ENCODE data around the gene CRACR2B.
A peak's percentile ranks its signal among the peaks of the same experiment; 100 is the strongest.

The CRACR2B gene

GRCh38 chr11:837990-838307, 10.2 kb downstream of the CRACR2B start:
- TF ChIP-seq CTCF (IDR thresholded peaks at IDR 0.05): no peak

GRCh38 chr11:838441-839279, 10.9 kb downstream of the CRACR2B start:
- no peak; the same call in 1 of the 2 replicates for TF ChIP-seq CTCF (IDR thresholded peaks at IDR 0.05)

- no peak for TF ChIP-seq CTCF (IDR thresholded peaks at IDR 0.05)
Observed at GRCh38 chr11:839280-839623, 11.5 kb downstream of the CRACR2B start.

GRCh38 chr11:839875-840617, 12.3 kb downstream of the CRACR2B start:
- TF ChIP-seq CTCF (IDR thresholded peaks at IDR 0.05): peak; percentile 14; the same call in 1 of the 2 replicates

- TF ChIP-seq CTCF (IDR thresholded peaks at IDR 0.05): no peak
Observed at GRCh38 chr11:841981-842369, 14.3 kb downstream of the CRACR2B start.

- TF ChIP-seq CTCF (IDR thresholded peaks at IDR 0.05): no peak
Observed at GRCh38 chr11:842370-843002, 14.8 kb downstream of the CRACR2B start, which contains the start of the genes POLR2L and TSPAN4. POLR2L (minus strand) TSS chr11:842529; CDS start chr11:842508, 21 bp downstream. TSPAN4 (plus strand) TSS chr11:842852; CDS start chr11:850305, 7,453 bp downstream.

GRCh38 chr11:843086-843734, 15.5 kb downstream of the CRACR2B start:
- TF ChIP-seq CTCF (IDR thresholded peaks at IDR 0.05): no peak
